Fibroblast of skin of left biceps (primary cell): ENCODE measurements around the gene MACROH2A1.

Experiments
- DNase-seq, 2 experiments: peaks; one replicate each; pipeline ENCODE4 v3.0.0-alpha.2; 2013; ENCODE audit warnings: low read depth in 2 of 2

The MACROH2A1 gene

DNA sequence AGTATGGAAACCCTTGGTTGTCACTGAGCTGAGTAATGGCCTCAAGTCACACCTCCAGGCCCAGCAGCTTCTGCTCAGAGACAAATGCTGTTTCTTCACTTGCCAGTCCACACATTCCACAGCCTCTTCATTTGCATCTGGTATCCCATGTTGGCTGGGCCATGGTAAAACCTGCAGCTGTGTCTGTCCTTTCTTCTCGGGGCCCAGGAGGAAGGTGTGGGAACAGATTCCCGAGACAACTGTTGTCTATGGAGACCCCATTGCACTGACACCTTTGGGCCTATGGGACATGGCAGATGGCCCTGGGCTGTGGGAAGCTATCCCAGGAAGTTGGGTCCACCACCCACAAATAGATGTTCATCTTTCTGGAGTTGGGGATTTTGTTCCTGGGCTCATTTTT is 85.1 kb downstream of the MACROH2A1 start:
- no peak for DNase-seq

DNA sequence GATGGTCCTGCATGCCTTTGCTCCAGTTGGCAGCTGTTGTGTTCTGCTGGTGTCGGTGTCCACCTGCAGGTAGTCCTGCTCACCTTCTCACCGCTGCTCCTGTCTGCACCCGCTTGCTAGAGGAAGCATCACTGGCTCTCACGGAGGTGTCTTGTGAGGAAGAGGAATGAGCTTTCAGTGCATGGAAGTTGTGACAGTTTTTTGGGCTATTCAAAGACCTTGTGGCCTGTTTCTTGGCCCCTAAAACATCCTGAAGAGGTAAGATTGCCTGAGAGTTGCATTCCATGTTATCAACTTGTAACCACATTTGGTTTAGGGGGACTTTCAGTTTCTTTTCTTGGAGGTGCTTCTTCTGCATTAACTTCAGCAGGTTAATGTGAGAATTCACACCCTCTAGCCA is 85.6 kb downstream of the MACROH2A1 start:
- no peak for DNase-seq

GRCh38 chr5:135312255-135312935 is 86.6 kb downstream of the MACROH2A1 start:
- no peak for DNase-seq

- DNase-seq = peak; percentile 17 to 29
These were observed 88.6 kb downstream of the MACROH2A1 start for GRCh38 chr5:135310328-135310989.

DNA sequence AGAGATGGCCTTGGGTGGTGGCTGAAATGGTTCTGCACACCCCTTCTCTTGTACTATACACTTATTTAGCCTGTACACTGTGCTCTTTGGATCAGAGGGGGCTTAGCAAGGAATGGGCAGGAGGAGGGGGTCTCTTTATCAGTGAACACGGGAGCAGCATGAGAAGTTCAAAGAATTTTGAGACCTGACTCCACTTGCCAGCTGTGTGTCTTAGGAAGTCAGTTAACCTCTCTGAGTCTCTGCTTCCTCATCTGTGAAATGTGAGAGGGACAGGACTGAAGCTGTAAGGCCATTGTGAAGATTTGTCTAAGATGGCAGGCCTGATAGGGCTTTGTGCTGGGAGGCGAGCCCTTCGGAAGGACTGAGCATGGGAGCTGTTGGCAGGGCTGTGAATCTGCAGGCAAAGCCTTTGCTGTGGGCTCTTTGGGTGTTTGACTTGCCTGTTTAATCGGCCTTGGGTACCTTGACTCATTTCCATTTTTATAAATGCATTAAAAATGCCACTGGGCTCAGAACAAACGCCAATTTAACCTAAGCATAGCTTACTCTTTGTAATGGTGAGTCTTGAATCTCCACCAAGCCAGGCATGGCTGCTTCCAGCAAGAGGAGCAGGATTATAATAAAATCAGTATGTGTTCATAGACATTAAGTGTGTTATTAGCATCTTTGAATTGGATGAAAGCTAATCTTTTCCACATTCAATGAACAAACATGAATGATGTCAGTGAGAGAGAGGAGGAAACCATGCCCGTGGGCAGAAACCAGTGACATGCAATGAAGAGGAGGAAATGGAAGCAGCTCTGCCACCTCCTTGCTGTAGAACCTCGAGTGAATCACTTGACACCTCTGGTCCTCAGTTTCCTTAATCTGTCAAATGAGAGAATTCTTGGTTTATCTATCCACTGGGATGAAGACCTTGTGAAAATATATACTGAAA is 89.4 kb downstream of the MACROH2A1 start:
- DNase-seq = no peak

GRCh38 chr5:135308752-135309151 is 90.3 kb downstream of the MACROH2A1 start:
- peak; percentile 18 to 26 for DNase-seq

DNA sequence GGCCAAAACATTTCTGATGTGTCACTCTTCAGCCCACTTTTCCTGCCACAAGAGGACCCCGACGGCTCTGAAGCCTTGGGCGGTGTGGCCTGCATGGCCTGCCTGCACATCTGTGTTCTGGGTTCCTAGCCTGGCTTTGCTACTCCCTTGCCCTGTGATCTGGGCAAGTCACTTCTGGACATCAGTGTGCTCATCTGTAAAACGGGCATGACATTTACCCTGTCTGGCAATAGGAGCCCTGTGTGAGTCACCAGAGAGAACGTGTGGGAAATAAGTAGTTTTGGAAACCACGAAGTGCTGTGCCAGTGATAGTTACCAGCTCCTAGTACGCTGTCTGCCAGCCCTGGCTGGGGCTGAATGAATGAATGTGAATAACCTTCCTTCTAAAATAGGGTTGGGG is 90.8 kb downstream of the MACROH2A1 start:
- DNase-seq = no peak

DNA sequence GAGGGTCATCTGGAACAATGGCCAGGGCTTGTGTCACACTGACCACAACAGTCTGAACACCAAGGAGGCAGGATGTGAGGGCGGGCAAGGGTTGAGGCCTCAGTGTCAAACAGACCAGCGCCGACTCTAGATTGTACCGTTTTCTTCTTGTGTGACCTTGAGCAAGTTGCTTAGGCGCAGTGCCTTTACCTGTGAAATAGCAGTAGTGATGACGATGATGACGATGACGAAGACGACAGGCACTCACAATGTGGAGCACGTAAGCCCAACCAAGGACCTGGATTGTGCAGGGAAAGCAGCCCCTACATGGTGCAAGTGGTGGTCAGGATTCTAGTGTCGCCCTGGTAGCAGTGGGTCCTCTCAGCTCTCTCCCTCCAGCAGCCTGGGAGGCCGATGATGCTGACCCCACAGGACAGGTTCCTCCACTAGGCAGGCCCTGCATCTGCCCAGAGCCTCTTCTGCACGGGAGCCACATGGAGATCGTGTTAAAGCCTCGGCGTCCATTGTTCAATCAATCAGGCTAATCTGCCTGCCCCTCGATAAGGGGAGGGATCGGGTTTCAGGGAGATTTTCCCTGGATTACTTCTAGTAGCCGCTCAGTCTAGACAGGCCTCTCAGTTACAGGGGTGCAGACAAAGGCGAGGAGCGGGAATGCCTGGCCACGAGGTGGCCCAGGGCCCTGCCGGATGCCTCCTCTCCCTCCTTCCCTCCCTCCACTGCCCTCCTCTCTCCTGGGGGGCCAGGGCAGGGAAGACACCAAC is 91.7 kb downstream of the MACROH2A1 start:
- no peak for DNase-seq

DNA sequence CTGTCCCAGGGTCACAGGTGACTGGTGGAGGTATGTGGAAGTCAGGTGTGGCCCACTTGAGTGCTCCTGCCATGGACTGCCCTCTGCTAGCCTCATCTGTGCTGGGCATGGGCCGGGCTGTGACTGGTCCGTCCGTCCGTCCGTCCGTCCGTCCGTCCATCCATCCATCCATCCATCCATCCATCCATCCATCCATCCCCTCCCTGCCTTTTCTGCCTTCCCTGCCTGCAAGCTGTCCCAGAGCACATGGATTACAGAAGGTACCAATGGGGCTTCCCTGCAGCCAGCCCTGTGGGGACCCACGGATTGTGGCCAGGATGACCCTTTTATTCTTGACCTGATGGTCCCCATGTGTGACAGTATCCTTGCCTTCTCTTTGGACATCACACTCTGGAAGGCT is 92.5 kb downstream of the MACROH2A1 start:
- DNase-seq = no peak

GRCh38 chr5:135304352-135305221 is 94.4 kb downstream of the MACROH2A1 start:
- DNase-seq = no peak

DNA sequence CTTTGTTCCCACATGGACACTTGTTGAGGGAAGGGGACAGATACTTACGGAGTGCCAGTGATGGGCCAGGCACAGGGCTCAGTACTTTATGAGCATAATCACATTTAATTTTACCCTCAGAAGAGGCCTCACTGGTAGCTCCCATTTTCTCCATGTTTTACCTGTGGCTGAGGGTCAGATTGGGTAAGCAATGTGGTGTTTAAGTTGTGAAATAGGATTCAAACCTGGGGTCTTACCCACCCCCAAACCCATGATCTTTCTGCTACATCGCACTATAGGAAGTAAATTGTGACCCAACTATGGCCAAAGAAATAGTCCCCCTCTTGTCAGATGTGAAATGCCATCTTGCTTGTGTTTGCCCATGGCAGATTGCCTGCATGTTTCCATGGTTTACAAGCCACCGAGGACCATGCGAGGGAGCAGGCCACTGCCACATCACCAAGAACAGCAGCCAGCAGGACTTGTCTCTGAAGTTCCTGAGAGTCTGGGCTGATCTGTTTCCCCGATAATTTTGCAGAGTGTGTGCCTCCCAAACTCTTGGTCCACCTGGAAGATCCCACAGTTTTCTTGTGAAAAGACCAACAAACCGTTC is 95.4 kb downstream of the MACROH2A1 start:
- DNase-seq = no peak

- DNase-seq = no peak
These were observed 101.9 kb downstream of the MACROH2A1 start for GRCh38 chr5:135296900-135297816.

DNA sequence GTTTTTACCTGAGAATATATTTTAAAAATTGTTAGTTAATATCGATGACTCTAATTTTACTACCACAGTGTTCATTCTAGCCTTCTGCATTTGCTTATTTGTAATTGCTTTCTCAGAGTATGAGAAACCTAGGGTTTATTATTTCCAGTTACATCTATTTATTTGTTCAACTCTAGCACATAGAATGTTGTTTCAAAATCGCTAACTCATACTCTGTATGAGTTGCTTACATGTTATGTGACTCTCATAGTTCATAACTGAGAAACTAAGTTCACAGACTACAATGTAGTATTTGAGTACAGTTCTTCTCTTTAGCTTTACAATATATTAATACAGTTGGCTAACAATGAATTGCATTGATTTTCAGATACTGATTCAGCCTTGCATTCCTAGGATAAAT is 103.2 kb downstream of the MACROH2A1 start:
- DNase-seq = no peak

DNA sequence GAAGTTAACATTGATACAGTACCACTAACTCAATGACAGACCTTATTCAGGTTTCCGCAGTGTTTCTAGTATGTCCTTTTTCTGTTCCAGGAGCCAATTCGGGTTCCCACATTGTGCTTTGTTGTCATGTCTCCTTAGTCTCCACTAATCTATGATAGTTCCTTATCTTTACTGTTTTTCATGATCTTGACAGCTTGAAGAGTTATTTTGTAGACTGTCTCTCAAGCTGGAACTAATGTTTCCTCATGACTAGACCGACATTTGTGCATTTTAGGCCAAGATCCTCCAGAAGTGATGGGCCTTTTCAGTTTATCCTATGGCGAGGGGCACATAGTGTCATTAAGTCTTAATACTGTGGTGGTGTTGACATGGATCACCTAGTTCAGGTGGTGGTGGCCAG is 104.2 kb downstream of the MACROH2A1 start:
- DNase-seq = no peak

DNA sequence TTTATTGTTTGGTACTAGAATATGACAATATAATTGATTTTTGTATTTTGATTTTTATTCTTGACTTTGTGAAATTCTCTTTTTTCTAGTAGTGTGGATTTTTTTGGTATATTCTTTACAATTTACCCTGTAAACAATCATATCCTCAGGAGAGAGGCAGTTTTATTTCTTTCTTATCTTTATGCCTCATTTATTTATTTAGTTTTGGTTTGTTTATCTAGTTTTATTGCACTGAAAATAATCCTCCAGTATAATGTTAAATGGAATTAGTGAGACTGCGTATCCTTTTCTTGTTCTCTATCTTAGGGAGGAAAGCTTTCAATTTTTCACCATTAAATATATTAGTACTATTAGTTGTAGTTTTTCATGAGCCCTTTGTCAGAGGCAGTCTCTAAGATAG is 109.4 kb downstream of the MACROH2A1 start:
- DNase-seq = no peak

GRCh38 chr5:135287551-135287950 is 111.5 kb downstream of the MACROH2A1 start:
- no peak for DNase-seq
